Calu3 (cell line): ENCODE data around the gene GPR143. TPM values are rescaled to one million over a fixed set of nuclear protein-coding genes. Genes with fewer than 3 reads are reported as not detected.

Experiments
- BruUV-seq: library from RNA; stranded (reverse); fragments of 400-500 nt; replicated peaks from 2 replicates; lab custom pipeline; 2021; lab: Mats Ljungman, UMichigan
- CTCF ChIA-PET: fragments of 300-600 bp; sonication (Branson Sonifier 250); formaldehyde crosslinking; loops from one replicate; lab custom pipeline; 2022; ENCODE audit warnings: antibody characterized with exemption; lab: Charles Lee
- DNase-seq: peaks from one replicate; pipeline ENCODE4 v3.0.0; 2022
- H3K27ac Mint-ChIP-seq: one replicate; pipeline ENCODE4 v1.8.0; 2022; ENCODE audit warnings: mixed read lengths; ENCODE audit not compliant: unreplicated experiment
- H3K27me3 Mint-ChIP-seq: one replicate; pipeline ENCODE4 v1.8.0; 2022; ENCODE audit warnings: mixed read lengths; ENCODE audit not compliant: unreplicated experiment
- H3K36me3 Mint-ChIP-seq: one replicate; pipeline ENCODE4 v1.8.0; 2022; ENCODE audit warnings: mild to moderate bottlenecking, moderate library complexity, mixed read lengths; ENCODE audit not compliant: insufficient read depth, unreplicated experiment
- H3K4me1 Mint-ChIP-seq: one replicate; pipeline ENCODE4 v1.8.0; 2022; ENCODE audit warnings: mild to moderate bottlenecking, low read depth, mixed read lengths; ENCODE audit not compliant: unreplicated experiment
- H3K4me3 Mint-ChIP-seq: one replicate; pipeline ENCODE4 v1.8.0; 2022; ENCODE audit warnings: mild to moderate bottlenecking, low read depth, moderate library complexity, mixed read lengths; ENCODE audit not compliant: unreplicated experiment
- H3K9me3 Mint-ChIP-seq: one replicate; pipeline ENCODE4 v1.8.0; 2022; ENCODE audit warnings: low read depth, mixed read lengths; ENCODE audit not compliant: unreplicated experiment
- CTCF ChIP-seq: fragments of 200-600 bp; IDR thresholded peaks from one replicate; pipeline ENCODE4 v1.8.0; 2022; ENCODE audit warnings: antibody characterized with exemption; ENCODE audit not compliant: unreplicated experiment
- intact Hi-C: fragments of 100-400 bp; cut with micrococcal nuclease; formaldehyde crosslinking; loops from one replicate; pipeline ENCODE4 v1.10.0; 2022; ENCODE audit not compliant: unreplicated experiment
- total RNA-seq: library from RNA; stranded (reverse); gene quantifications from 2 replicates; pipeline ENCODE4 v1.2.3, GENCODE V29; 2022

The GPR143 gene
- total RNA-seq, 1 experiment from 2014 or later = 8.3 TPM

- Mint-ChIP-seq H3K4me1 (peaks cover 14% of the 10 kb centered on the region), H3K27me3 (no peaks in the 10 kb centered on the region), H3K4me3 (no peak overlapping the region), H3K9me3 (no peaks in the 10 kb centered on the region), H3K27ac (no peak overlapping the region), H3K36me3 (peaks cover 23% of the 10 kb centered on the region)
- intact Hi-C loops = loop anchor here (5.0 kb wide), 1 partner anchor 243 kb away; no protein-coding TSS in a partner anchor
- no peak for DNase-seq
- no TSS peak for BruUV-seq
- TF ChIP-seq CTCF = no peak
- CTCF ChIA-PET = no interaction called here
Observed at GRCh38 chrX:9704876-9705465, 60.7 kb downstream of the GPR143 start.

GRCh38 chrX:9703406-9703805, 62.2 kb downstream of the GPR143 start:
- H3K36me3 Mint-ChIP-seq = peaks cover 11% of the 10 kb centered on the region
- intact Hi-C loops = no loop called here
- peaks cover 5% of the 10 kb centered on the region for H3K4me1 Mint-ChIP-seq
- CTCF ChIA-PET = no interaction called here
- TF ChIP-seq CTCF = no peak
- no peak overlapping the region for H3K4me3 Mint-ChIP-seq
- no peak for DNase-seq
- BruUV-seq = no TSS peak
- no peak overlapping the region for H3K27ac Mint-ChIP-seq
- no peaks in the 10 kb centered on the region for H3K9me3 Mint-ChIP-seq
- no peaks in the 10 kb centered on the region for H3K27me3 Mint-ChIP-seq

- no peak overlapping the region for H3K4me3 Mint-ChIP-seq
- H3K4me1 Mint-ChIP-seq = no peaks in the 10 kb centered on the region
- intact Hi-C loops = no loop called here
- CTCF ChIA-PET = no interaction called here
- H3K27me3 Mint-ChIP-seq = no peaks in the 10 kb centered on the region
- no peak overlapping the region for H3K27ac Mint-ChIP-seq
- TF ChIP-seq CTCF = no peak
- no peaks in the 10 kb centered on the region for H3K9me3 Mint-ChIP-seq
- peaks cover 11% of the 10 kb centered on the region for H3K36me3 Mint-ChIP-seq
- DNase-seq = no peak
- BruUV-seq = no TSS peak
Observed at GRCh38 chrX:9701790-9702189, 63.9 kb downstream of the GPR143 start.

- BruUV-seq = no TSS peak
- intact Hi-C loops = no loop called here
- no peak overlapping the region for H3K4me3 Mint-ChIP-seq
Observed at GRCh38 chrX:9700555-9700954, 65.1 kb downstream of the GPR143 start.

More at GRCh38 chrX:9700555-9700954, 65.1 kb downstream of the GPR143 start:
- Mint-ChIP-seq H3K4me1 (no peaks in the 10 kb centered on the region), H3K9me3 (no peaks in the 10 kb centered on the region), H3K27me3 (no peaks in the 10 kb centered on the region), H3K36me3 (peaks cover 11% of the 10 kb centered on the region), H3K27ac (no peak overlapping the region)
- CTCF ChIA-PET = no interaction called here
- TF ChIP-seq CTCF = no peak
- DNase-seq = no peak
